ENCODE measurements around the gene PTGIS. TPM values are rescaled to one million over a fixed set of nuclear protein-coding genes. Genes with fewer than 3 reads are reported as not detected.
"Not testable (repeated sequence)": the region's sequence is repeated elsewhere in the genome, so short reads cannot be mapped to it uniquely, and the experiment has no call there.

PTGIS gene
- total RNA-seq (2014; rRNA removed; shearing (Covaris generic)), result under 0.01 and 0.24 TPM in 2 replicates

GRCh38 chr20:49567421-49568277 lies at the start of gene PTGIS:
PTGIS (minus strand) TSS chr20:49568137; CDS start chr20:49568116, 21 bp downstream.
- DNase-seq (ENCODE audit: low read depth), result no peak

GRCh38 chr20:49617394-49617793 lies 49.5 kb upstream of the PTGIS start:
- not testable (repeated sequence) for DNase-seq (ENCODE audit: low read depth)

GRCh38 chr20:49616154-49617007 lies 48.4 kb upstream of the PTGIS start:
- DNase-seq (ENCODE audit: low read depth), result no peak

- peak; percentile 85 for DNase-seq (ENCODE audit: low read depth)
Measured at GRCh38 chr20:49615401-49616153, 47.6 kb upstream of the PTGIS start.

GRCh38 chr20:49615051-49615400 lies 47.1 kb upstream of the PTGIS start:
- not testable (repeated sequence) for DNase-seq (ENCODE audit: low read depth)

- no peak for DNase-seq (ENCODE audit: low read depth)
Measured at GRCh38 chr20:49614338-49615050, 46.6 kb upstream of the PTGIS start.

GRCh38 chr20:49612127-49612738 lies 44.3 kb upstream of the PTGIS start:
- DNase-seq (ENCODE audit: low read depth), result peak; percentile 85

GRCh38 chr20:49611539-49612126 lies 43.7 kb upstream of the PTGIS start:
- not testable (repeated sequence) for DNase-seq (ENCODE audit: low read depth)

GRCh38 chr20:49610691-49611538 lies 43.0 kb upstream of the PTGIS start:
- DNase-seq (ENCODE audit: low read depth), result peak; percentile 69

- DNase-seq (ENCODE audit: low read depth), result peak; percentile 48
Measured at GRCh38 chr20:49608752-49609670, 41.1 kb upstream of the PTGIS start.

GRCh38 chr20:49607568-49607967 lies 39.6 kb upstream of the PTGIS start:
- DNase-seq (ENCODE audit: low read depth), result no peak

- peak; percentile 67 for DNase-seq (ENCODE audit: low read depth)
Measured at GRCh38 chr20:49603209-49603627, 35.3 kb upstream of the PTGIS start.

GRCh38 chr20:49602345-49603208 lies 34.6 kb upstream of the PTGIS start:
- no peak for DNase-seq (ENCODE audit: low read depth)

GRCh38 chr20:49601153-49601924 lies 33.4 kb upstream of the PTGIS start:
- DNase-seq (ENCODE audit: low read depth), result no peak

- no peak for DNase-seq (ENCODE audit: low read depth)
Measured at GRCh38 chr20:49599746-49600113, 31.8 kb upstream of the PTGIS start.

- DNase-seq (ENCODE audit: low read depth), result no peak
Measured at GRCh38 chr20:49597825-49598395, 30.0 kb upstream of the PTGIS start.

Measured in RPMI7951 (cell line).